ENCODE results near the gene HAUS3. TPM values are rescaled to one million over a fixed set of nuclear protein-coding genes. Genes with fewer than 3 reads are reported as not detected.

HAUS3 gene
- total and polyA plus RNA-seq, 2 experiments from 2014 or later: 15.2 to 16.3 TPM

GRCh38 chr4:2262944-2263250 lies 21.0 kb upstream of the HAUS3 start:
- Histone ChIP-seq H3K4me3 (peak overlapping the region; percentile 35), H3K4me1 (ENCODE audit: low read depth) (no peaks in the 10 kb centered on the region), H3K36me3 (no peaks in the 10 kb centered on the region), H3K9me3 (ENCODE audit: low read depth) (no peaks in the 10 kb centered on the region), H3K27me3 (no peaks in the 10 kb centered on the region), H3K27ac (peak overlapping the region; percentile 92)
- no peak for DNase-seq (ENCODE audit: low read depth in 1 of 2, low spot score in 1 of 2)
- no peak for TF ChIP-seq CTCF (IDR thresholded peaks at IDR 0.05; ENCODE audit: low read depth, low read length)

GRCh38 chr4:2262145-2262943 lies 20.4 kb upstream of the HAUS3 start:
- TF ChIP-seq CTCF (IDR thresholded peaks at IDR 0.05; ENCODE audit: low read depth, low read length): no peak
- peak overlapping the region; percentile 92 for H3K27ac ChIP-seq
- H3K27me3 ChIP-seq: no peaks in the 10 kb centered on the region
- no peaks in the 10 kb centered on the region for H3K36me3 ChIP-seq
- no peaks in the 10 kb centered on the region for H3K4me1 ChIP-seq (ENCODE audit: low read depth)
- H3K9me3 ChIP-seq (ENCODE audit: low read depth): no peaks in the 10 kb centered on the region
- peak overlapping the region; percentile 35 for H3K4me3 ChIP-seq
- DNase-seq (ENCODE audit: low read depth in 1 of 2, low spot score in 1 of 2): peak; percentile 100

GRCh38 chr4:2261853-2262144 lies 19.9 kb upstream of the HAUS3 start, which contains the start of gene MXD4:
TSS of gene MXD4 (minus strand) at chr4:2262109. CDS start at chr4:2261980, 129 bp downstream.
- no peaks in the 10 kb centered on the region for H3K4me1 ChIP-seq (ENCODE audit: low read depth)

GRCh38 chr4:2261110-2261852 lies 19.4 kb upstream of the HAUS3 start:
- Histone ChIP-seq H3K27ac (peak overlapping the region; percentile 61), H3K4me1 (ENCODE audit: low read depth) (no peaks in the 10 kb centered on the region), H3K9me3 (ENCODE audit: low read depth) (no peaks in the 10 kb centered on the region), H3K27me3 (no peaks in the 10 kb centered on the region), H3K36me3 (no peaks in the 10 kb centered on the region), H3K4me3 (peak overlapping the region; percentile 94)
- no peak for TF ChIP-seq CTCF (IDR thresholded peaks at IDR 0.05; ENCODE audit: low read depth, low read length)
- DNase-seq (ENCODE audit: low read depth in 1 of 2, low spot score in 1 of 2): peak; percentile 55 to 64

More at GRCh38 chr4:2261853-2262144, 19.9 kb upstream of the HAUS3 start, which contains the start of gene MXD4:
- no peak for DNase-seq (ENCODE audit: low read depth in 1 of 2, low spot score in 1 of 2)
- Histone ChIP-seq H3K27me3 (no peaks in the 10 kb centered on the region), H3K9me3 (ENCODE audit: low read depth) (no peaks in the 10 kb centered on the region), H3K4me3 (peak within 1 kb of the TSS; percentile 94), H3K36me3 (no peaks in the 10 kb centered on the region), H3K27ac (peak within 1 kb of the TSS; percentile 92)
- TF ChIP-seq CTCF (IDR thresholded peaks at IDR 0.05; ENCODE audit: low read depth, low read length): no peak

- no peak for TF ChIP-seq CTCF (IDR thresholded peaks at IDR 0.05; ENCODE audit: low read depth, low read length)
- no peak for DNase-seq (ENCODE audit: low read depth in 1 of 2, low spot score in 1 of 2)
- Histone ChIP-seq H3K36me3 (no peaks in the 10 kb centered on the region), H3K27ac (no peak overlapping the region), H3K4me1 (ENCODE audit: low read depth) (no peaks in the 10 kb centered on the region), H3K27me3 (no peaks in the 10 kb centered on the region), H3K4me3 (peak overlapping the region; percentile 94), H3K9me3 (ENCODE audit: low read depth) (no peaks in the 10 kb centered on the region)
These were observed 18.6 kb upstream of the HAUS3 start for GRCh38 chr4:2260344-2261109.
